OCI-LY1 (cell line): Measurements from ENCODE around the gene ZNF318.

Source experiments
- H2AFZ ChIP-seq: fragments of 200-600 bp; sonication (generic), shearing (Covaris generic); 2 replicates; pipeline ENCODE4 v1.6.0; 2014; ENCODE audit warnings: antibody characterized with exemption, mild to moderate bottlenecking, low read length
- H3F3A ChIP-seq: fragments of 200-600 bp; sonication (generic), shearing (Covaris generic); 2 replicates; pipeline ENCODE4 v1.6.0; 2014; ENCODE audit warnings: mild to moderate bottlenecking, antibody characterized with exemption, low read length, moderate library complexity; ENCODE audit not compliant: insufficient read depth
- H3K27ac ChIP-seq: fragments of 200-600 bp; sonication (generic); 2 replicates; pipeline ENCODE4 v1.5.1; 2014; ENCODE audit warnings: low read length, mixed run types, mild to moderate bottlenecking, low read depth; ENCODE audit not compliant: poor library complexity, severe bottlenecking
- H3K27me3 ChIP-seq: fragments of 200-600 bp; sonication (generic); 2 replicates; pipeline ENCODE4 v1.6.0; 2014; ENCODE audit warnings: antibody characterized with exemption, mild to moderate bottlenecking, low read length, moderate library complexity; ENCODE audit not compliant: insufficient read depth
- H3K36me3 ChIP-seq: fragments of 200-600 bp; sonication (generic); 2 replicates; pipeline ENCODE4 v1.6.1; 2014; ENCODE audit warnings: mild to moderate bottlenecking, antibody characterized with exemption, low read length, moderate library complexity, mixed read lengths; ENCODE audit not compliant: insufficient read depth
- H3K4me1 ChIP-seq: fragments of 200-600 bp; sonication (generic); 2 replicates; pipeline ENCODE4 v1.5.1; 2014; ENCODE audit warnings: mild to moderate bottlenecking, low read length, moderate library complexity; ENCODE audit not compliant: insufficient read depth, severe bottlenecking
- H3K4me2 ChIP-seq: fragments of 200-600 bp; sonication (generic), shearing (Covaris generic); 2 replicates; pipeline ENCODE4 v1.6.1; 2014; ENCODE audit warnings: low read length
- H3K4me3 ChIP-seq: fragments of 200-600 bp; sonication (generic); 2 replicates; pipeline ENCODE4 v1.5.1; 2014; ENCODE audit warnings: low read length, low read depth, mild to moderate bottlenecking, mixed read lengths; ENCODE audit not compliant: poor library complexity, severe bottlenecking
- H3K79me2 ChIP-seq: fragments of 200-600 bp; shearing (Covaris generic); 2 replicates; pipeline ENCODE4 v1.6.1; 2016; ENCODE audit warnings: mixed run types, low read length, mixed read lengths; ENCODE audit not compliant: insufficient read depth
- H3K9ac ChIP-seq: fragments of 200-600 bp; sonication (generic), shearing (Covaris generic); 2 replicates; pipeline ENCODE4 v1.6.1; 2014; ENCODE audit warnings: mild to moderate bottlenecking, low read length, mixed read lengths
- H3K9me2 ChIP-seq: fragments of 200-600 bp; sonication (generic), shearing (Covaris generic); 2 replicates; pipeline ENCODE4 v1.6.1; 2014; ENCODE audit warnings: low read depth, mild to moderate bottlenecking, low read length, mixed read lengths
- H3K9me3 ChIP-seq: fragments of 200-600 bp; shearing (Covaris generic); 2 replicates; pipeline ENCODE4 v1.6.1; 2014; ENCODE audit warnings: low read length, mixed read lengths
- H4K20me1 ChIP-seq: fragments of 200-600 bp; sonication (generic), shearing (Covaris generic); 2 replicates; pipeline ENCODE4 v1.6.0; 2016; ENCODE audit warnings: mild to moderate bottlenecking, low read length; ENCODE audit not compliant: insufficient read depth
- CTCF ChIP-seq: fragments of 200-600 bp; sonication (generic), shearing (Covaris generic); IDR thresholded peaks from 2 replicates; pipeline ENCODE4 v1.5.1; 2017; ENCODE audit warnings: mild to moderate bottlenecking, antibody characterized with exemption, low read length, moderate library complexity, mixed read lengths
- EZH2 ChIP-seq: fragments of 200-600 bp; sonication (generic), shearing (Covaris generic); IDR thresholded peaks from 2 replicates; pipeline ENCODE4 v1.8.0; 2017; ENCODE audit warnings: borderline replicate concordance, mixed run types, mild to moderate bottlenecking, antibody characterized with exemption, low read length, moderate library complexity, mixed read lengths

ZNF318 gene

GRCh38 chr6:43378631-43379030 is 9.2 kb upstream of the ZNF318 start:
- H3K27me3 ChIP-seq = no peaks in the 10 kb centered on the region
- H3K4me1 ChIP-seq = peaks cover 42% of the 10 kb centered on the region
- no peak for TF ChIP-seq CTCF
- no peak for TF ChIP-seq EZH2
- H3K4me3 ChIP-seq = no peak overlapping the region
- H3K27ac ChIP-seq = no peak overlapping the region
- H3K9ac ChIP-seq = no peak overlapping the region
- H2AFZ ChIP-seq = no peak overlapping the region
- H3K36me3 ChIP-seq = no peaks in the 10 kb centered on the region
- no peaks in the 10 kb centered on the region for H4K20me1 ChIP-seq
- H3K79me2 ChIP-seq = no peaks in the 10 kb centered on the region
- H3F3A ChIP-seq = no peaks in the 10 kb centered on the region
- no peak overlapping the region for H3K4me2 ChIP-seq
- H3K9me2 ChIP-seq = no peaks in the 10 kb centered on the region
- no peaks in the 10 kb centered on the region for H3K9me3 ChIP-seq

GRCh38 chr6:43377710-43378229 is 8.3 kb upstream of the ZNF318 start:
- Histone ChIP-seq H3K27ac (no peak overlapping the region), H4K20me1 (no peaks in the 10 kb centered on the region), H3K4me2 (no peak overlapping the region), H3K4me3 (no peak overlapping the region), H2AFZ (no peak overlapping the region), H3F3A (no peaks in the 10 kb centered on the region), H3K27me3 (no peaks in the 10 kb centered on the region), H3K4me1 (peaks cover 34% of the 10 kb centered on the region), H3K9me2 (no peaks in the 10 kb centered on the region), H3K36me3 (no peaks in the 10 kb centered on the region), H3K9me3 (no peaks in the 10 kb centered on the region), H3K79me2 (no peaks in the 10 kb centered on the region), H3K9ac (no peak overlapping the region)
- no peak for TF ChIP-seq CTCF
- TF ChIP-seq EZH2 = no peak

GRCh38 chr6:43376551-43376981 is 7.1 kb upstream of the ZNF318 start:
- Histone ChIP-seq H3K4me3 (no peak overlapping the region), H2AFZ (no peak overlapping the region), H3K27me3 (no peaks in the 10 kb centered on the region), H3K9me3 (no peaks in the 10 kb centered on the region), H3K36me3 (no peaks in the 10 kb centered on the region), H4K20me1 (no peaks in the 10 kb centered on the region), H3K4me2 (no peak overlapping the region), H3F3A (no peaks in the 10 kb centered on the region), H3K27ac (no peak overlapping the region), H3K79me2 (no peaks in the 10 kb centered on the region), H3K4me1 (peaks cover 32% of the 10 kb centered on the region), H3K9ac (no peak overlapping the region), H3K9me2 (no peaks in the 10 kb centered on the region)
- TF ChIP-seq CTCF (no peak), EZH2 (no peak)
